GM19328 (cell line): ENCODE results near the gene CHRNA1.

Source experiments
- ATAC-seq: cut with Tn5 transposase; IDR thresholded peaks from one replicate; pipeline ENCODE4 v1.9.1; 2021; ENCODE audit warnings: mild to moderate bottlenecking, moderate library complexity; ENCODE audit not compliant: unreplicated experiment

The CHRNA1 gene

DNA sequence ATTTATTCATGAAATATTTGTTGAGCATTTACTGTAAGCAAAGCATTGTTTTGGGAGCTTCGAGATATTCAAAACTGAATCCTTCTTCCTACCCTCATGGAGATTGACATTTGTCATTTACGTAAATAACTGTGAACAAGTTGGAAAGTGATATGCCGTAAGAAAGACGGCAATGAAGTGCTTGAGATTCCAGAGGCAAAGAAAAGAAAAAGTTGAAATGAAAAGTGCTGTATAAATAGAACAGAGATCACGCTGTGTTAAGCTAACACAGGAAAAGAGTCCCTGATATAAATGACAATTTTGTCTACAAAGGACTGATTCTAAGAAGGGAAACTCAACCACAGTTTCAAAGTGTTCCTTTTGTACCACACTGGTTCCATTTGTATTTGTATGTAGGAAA is 1.8 kb downstream of the CHRNA1 start:
- no peak for ATAC-seq

DNA sequence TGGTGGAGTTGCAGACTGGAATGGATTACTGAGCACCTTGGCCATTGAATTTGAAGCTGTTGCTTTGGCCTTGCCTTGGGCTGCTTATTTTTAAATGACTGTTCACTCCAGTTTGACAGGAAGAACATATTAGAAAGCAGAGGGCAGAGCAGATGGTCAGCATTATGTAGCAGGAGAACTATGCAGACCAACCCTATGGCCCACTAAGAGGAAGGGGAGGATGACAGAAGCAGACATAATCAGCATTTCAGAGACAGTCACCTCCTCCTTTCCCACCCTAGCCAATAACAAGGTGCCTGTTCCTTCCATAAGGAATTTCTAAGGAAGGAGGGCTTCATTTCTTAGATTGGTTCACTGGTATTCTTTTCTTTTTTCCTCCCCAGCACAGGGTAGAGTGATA is 2.4 kb downstream of the CHRNA1 start:
- no peak for ATAC-seq

DNA sequence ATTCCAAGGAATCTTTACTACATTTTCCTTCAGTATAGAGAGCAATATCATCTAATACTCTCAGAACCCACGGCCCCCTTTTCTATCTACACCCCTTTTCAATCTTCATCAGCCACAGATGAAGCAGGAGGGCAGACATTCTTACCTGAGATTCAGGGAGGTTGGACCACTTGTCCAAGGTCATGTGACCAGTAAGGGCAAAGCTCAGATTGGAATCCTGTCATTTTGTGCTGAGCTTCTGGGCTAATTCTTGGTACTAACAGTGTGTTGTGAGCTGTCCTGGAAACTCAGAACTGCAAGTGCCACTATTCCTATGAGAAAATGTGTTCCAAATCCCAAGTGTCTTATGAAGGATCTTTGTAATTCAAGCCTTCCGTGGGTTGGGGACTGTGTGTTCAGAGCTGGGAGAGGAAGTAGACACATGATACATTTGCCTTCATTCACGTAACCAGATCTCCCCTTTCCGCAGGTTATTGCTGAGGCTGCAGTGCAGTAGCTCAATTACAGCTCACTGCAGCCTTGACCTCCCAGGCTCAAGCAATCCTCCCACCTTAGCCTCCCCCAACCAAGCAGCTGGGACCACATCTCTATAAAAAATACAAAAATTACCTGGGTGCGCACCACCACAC is 3.3 kb downstream of the CHRNA1 start:
- no peak for ATAC-seq

DNA sequence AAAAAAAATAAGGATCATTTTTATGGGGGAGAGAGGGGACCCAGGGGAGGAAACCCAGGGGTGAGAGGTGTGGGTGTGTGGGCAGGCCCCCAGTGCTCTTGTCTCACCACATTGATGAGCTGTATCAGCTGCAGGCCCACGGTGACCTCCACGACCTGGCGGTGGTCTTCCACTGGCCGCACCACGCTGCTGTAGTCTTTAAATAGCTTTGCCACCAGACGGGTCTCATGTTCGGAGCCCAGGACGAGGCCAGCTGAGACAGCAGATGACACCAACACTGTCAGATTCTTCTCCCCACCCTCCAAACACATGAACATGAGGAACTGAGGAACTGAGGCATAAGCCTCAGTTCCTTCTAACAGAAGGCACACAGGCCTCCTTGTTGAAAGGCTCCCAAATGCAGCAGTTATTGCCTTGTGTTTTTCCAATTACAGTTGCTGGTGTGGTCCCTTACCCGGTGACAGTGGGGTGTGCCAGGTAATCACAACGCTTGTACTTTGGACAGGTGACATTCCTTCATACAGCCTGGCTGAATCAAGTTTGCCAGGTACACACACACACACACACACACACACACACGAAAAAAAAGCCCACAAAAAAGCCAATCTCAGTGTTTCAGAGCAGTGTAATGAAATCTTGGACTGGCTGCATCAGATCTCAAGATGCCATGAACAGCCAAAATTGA is 4.7 kb downstream of the CHRNA1 start:
- no peak for ATAC-seq

DNA sequence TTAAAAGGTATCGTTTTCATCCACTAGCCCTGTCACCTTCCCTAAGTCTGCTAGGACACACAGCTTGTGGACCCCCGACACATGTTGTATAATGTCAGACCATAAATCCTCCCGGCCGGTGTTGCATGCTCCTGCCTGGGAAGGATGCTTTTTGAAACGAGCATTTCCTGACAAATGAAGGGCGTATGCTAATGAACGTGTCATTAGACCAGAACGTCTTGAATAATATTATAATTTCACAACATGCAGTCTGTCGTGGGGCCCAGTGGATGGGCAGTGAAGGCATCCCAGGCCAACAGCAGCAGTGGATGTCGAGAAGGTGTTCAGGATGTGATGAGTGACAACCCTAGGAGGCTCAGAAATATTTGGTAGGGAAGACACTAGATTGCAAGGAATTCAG is 7.5 kb downstream of the CHRNA1 start:
- no peak for ATAC-seq

DNA sequence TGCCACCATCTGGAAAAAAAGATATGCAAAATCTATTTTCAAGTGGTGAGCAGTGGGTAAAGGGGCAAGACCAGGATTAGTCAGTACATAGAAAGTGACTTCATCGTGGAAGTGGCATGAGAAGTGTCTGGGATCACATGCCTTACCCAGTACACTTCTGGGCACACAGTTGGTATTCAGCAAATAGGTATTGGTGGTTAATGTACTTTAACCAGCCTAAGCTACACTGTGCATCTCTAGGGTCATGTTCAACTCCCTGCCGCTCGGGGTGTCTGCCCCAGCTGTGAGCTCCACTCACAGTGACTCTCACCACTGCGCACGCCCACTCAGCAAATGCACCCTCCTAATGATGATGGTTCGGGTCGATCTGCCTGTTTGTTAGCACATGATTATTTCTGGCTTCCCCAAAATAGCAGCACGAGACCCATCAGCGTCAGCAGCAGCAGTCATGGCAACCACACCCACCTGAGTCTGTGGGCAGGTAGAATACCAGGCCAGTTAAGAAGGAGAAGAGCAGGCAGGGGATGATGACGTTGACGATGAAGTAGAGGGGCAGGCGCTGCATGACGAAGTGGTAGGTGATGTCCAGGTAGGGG is 11.1 kb downstream of the CHRNA1 start:
- ATAC-seq: no peak

DNA sequence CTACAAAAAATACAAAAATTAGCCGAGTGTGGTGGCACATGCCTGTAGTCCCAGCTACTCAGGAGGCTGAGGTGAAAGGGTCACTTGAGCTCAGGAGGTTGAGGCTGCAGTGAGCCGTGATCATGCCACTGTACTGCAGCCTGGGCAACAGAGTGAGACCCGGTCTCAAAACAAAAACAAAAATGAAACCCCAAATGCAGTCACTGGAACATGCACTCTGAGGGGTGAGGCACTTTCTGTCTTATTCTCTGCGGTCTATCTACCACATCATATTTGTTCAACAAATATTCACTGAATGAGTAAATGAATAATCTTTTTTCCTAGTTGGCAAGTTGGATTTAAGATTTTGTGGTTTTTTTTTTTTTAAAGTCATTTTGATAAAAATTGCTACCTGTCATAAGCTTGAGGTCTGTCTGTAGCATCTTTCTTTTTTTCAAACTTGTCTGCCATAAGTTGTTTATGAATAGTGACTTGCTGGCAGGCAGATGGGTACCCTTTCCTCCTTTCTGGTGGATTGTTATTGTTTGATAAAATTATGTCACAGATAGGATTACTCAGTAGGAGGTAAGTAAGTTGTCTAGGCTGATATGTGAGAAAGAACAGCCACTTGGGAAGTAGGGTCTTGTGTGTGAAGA is 11.8 kb downstream of the CHRNA1 start:
- ATAC-seq: peak; percentile 85

DNA sequence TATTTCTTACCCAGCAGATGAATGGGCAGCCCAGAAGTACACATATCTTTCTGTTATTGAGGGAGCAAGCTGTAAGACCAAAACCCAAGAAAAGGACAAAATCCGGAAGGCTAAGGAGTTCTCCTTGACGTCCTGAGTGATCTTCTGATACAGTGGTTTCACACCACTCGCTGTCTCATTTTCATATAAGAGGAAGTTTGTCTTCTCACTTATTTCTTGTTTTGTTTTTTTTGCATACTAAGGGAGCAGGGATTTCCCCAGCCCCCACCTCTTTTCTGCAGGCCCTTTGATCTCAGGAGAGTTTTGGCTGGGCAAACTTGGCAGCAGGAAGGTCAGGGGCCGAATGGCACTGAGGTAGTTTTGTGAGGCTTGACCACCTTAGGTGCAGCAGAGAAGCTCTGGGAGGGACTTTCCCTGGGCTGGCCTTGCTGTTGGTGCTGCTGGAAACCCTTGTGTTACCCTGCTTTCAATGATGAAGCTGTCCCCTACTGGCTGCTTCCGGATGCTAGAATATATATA is 13.3 kb downstream of the CHRNA1 start:
- peak; percentile 28 for ATAC-seq

DNA sequence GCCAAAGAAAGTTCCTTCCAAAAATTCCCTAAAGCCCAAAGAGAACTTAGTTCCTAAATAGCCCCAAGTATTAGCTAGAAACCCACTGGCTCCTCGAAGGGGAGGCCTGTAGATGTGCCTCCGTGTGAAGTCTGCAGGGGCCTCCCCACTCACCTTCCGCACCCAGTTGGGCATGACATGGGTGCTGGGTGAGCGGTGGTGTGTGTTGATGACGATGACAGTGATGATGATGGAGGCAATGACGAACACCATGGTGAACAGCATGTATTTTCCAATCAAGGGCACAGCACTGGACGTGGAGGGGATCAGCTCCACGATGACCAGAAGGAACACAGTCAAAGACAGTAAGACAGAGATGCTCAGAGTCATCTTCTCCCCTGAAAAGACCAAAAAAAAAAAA is 14.5 kb downstream of the CHRNA1 start:
- ATAC-seq: no peak

DNA sequence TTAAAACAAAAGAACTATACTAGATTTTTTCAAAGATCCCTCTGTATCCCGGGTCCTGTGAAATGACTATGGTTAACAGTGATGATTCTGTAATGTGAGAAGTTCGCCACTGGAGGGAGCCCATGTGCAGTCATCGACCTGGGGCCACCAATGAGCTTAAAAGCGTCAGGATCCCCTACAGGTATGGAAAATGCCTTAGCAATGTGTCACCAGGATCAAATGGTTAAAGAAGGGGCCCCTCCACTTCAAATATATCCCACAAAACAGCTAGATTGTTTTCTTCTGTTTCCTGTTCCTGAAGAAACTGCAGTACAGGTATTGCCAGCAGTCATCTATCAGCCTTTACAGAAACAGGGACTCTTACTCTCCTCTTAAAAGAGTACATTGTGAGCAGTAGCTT is 15.3 kb downstream of the CHRNA1 start:
- ATAC-seq: no peak

DNA sequence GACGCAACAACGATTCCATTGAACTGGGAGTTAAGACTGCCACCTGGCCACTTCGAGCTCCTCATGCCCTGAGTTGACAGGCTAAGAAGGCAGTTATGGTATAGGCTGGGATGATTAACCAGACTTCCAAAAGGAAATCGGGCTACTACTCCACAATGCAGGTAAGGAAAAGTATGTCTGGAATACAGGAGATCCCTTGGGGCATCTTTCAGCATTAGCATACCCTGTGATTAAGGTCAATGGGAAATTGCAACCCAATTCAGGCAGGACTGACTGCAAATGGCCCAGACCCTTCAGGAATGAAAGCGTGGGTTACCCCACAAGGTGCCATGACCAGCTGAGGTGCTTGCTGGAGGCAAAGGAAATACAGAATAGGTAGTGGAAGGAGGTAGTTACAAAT is 19.1 kb downstream of the CHRNA1 start:
- no peak for ATAC-seq

DNA sequence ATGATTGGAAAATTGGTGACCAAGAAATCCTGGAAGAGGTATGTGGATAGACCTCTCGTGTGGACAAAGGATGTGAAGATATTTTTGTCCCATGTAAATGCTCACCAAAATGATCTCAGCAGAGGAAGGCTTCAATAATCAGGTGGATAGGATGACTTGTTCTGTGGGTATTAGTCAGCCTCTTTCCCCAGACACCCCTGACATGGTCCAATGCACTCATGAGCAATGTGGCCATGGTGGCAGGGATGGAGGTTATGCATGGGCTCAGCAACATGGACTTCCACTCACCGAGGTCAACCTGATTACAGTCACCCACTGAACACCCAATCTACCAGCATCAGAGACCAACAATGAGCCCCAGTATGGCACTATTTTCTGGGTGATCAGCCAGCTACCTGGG is 20.2 kb downstream of the CHRNA1 start:
- ATAC-seq: no peak

DNA sequence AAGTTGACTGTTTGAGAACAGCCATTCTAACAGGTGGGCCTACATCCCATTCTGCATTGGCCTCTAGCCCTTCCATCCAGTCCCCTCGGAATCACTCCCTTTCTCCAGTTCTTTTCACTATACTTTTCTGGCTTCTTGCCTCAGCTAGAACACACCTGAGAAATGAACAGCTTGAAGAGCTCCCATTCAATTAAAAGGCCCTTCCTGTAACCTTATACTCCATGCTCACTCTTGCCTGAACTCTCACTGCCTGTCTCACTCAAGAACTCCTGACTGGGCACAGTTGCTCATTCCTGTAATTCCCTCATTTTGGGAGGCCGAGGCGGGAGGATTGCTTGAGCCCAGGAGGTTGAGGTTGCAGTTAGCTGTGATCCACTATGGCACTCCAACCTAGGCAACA is 23.6 kb downstream of the CHRNA1 start:
- no peak for ATAC-seq

DNA sequence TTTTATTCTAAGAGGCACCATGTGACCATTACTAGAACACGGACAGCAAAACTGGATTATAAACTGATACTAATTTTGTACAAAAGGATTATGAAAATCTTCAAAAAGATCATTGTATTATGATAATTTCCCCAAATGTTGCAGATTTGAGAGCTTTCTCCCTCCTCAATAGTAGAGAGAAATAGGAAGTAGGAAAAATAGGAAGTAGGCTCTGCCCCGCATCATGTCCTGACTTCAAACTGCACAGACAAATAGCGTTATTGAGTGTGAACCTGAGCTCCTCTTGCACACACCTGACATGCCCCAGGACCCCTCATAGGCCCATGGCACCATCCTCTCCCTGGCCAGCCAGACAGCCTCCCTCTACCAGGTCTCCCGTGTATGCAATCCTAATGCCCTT is 25.4 kb downstream of the CHRNA1 start:
- no peak for ATAC-seq

DNA sequence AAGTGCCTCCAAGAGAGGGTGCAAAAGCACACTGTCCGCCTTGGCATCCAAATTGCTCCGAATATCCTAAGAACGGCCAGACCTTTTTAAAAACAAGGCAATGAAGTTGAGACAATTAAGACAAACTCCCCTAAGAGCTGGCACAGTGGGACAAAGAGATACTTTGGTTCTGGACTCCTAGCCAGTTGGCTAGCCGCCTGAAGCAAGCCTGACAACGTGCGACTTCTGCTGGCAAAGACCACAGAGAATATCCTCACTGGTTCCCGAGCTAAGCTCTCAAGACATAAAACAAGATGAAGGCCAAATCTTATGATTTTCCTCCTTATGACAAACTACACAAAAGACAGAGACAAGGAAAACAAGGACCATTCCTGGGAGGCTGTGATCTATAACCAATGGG is 32.7 kb downstream of the CHRNA1 start:
- ATAC-seq: no peak

DNA sequence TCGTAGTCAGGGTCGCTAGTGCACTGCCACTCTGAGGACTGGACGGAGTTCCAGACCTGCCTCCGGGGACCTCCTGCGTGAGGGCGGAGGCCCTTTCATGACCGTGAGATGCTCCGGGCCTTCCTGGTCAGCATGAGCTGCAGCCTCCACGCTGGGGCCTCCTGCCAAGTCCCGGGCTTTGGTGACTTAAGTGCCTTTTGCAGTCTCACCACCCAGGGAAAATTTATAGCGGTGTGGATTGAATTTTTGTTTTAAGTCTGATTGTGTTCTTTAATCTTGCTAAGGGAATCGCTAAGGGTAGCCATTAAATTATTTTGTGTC is 33.6 kb downstream of the CHRNA1 start:
- ATAC-seq: no peak

DNA sequence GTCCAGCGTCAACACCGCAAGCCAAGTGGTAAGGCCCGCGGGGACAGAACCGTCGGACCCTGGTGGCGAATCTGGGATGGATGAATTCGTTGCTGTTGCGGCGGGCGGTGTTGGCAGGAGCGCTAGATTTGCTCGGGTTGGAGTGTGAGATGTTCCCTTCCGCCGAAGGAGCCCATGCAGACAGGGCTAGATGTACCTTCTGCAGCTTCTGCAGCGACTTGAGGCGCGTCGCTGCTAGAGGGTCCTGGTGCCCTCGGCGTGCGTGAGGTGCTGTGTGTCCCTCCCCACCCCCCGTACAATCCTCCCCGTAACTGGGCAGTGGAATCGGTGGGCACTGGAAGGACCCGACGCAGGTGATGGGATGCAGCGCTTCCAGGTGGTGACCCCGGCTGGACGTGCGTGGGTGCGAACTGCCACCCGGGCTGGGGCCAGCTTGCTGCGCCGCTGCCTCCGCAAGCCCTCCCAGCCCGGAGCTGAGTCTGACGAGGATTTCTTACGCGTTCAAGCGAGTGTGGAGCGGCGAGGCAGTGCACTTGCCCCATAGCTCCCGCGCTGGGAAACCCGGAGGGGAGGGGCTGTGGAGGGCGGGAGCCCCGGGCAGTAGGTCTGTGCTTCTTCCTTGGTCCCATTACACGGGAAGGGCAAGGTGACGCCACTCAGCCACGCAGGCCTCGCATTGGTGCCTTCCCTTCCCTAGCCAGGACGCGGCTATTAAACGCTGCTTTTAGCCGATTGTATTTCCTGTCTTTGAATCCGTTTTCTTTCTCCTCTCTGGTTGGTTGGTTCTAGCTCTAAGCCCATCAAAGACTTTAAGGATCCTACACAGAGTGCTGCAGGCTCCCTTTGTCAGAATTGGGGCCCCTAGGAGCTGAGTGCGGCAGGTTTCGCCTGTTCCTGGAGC is 34.2 kb downstream of the CHRNA1 start:
- ATAC-seq: no peak

DNA sequence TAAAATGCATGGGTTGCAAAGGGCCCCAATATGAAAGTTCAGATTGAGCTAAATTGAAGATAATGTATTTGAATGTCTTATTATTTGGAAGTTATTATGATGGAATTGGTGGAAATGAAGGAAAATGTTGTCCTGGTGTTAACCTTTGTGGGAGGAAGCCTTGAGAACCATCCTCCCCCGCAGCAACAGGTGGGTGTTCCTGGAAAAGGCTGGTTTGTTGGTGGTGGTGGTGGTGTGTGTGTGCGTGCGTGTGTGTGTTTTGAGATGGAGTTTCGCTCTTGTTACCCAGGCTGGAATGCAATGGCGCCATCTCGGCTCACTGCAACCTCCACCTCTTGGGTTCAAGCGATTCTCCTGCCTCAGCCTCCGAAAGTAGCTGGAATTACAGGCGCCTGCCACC is 36.2 kb downstream of the CHRNA1 start:
- ATAC-seq: no peak

DNA sequence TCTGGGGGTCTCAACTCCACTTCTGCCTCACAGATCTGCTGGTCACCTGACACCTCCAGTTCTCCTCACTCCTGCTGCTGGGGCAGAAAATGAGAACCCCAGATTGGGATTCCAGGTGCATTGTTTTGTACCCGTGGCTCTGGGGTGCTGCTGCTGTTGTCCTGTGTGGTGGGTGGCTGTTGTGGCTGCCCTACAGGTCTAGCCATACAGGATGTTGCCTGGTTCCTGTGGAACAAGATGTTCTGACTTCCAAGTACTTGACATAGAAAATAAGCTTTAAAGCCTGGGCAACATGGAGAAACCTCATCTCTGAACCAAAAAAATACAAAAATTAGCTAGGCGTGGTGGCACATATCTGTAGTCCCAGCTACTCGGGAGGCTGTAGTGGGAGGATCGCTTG is 38.1 kb downstream of the CHRNA1 start:
- no peak for ATAC-seq

DNA sequence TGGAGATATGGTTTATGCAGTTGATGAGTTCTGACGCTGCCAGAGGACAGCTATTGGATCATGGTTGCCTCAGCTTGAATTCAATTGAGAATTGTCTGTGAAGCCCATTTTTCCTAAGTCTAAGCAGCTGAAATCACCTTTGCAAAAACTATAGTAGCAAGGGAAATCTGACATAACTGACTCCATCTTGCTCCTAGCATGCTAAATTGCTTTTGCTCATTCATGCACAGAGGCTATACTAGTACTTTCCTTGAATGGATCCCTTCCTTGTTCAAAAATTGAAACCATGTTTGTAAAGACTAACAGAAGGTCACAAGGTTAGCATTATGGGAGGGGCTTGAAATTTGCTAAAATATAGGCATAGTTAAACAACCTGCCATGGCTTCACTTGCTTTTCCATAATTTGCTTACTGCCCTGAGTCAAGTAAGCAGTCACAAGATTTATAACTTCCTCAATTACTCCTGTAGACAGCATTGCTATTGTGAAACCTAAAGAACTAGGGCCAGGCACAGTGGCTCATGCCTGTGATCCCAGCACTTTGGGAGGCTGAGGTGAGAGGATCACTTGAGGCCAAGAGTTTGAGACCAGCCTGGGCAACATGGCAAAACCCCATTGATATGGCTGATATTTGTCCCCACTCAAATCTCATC is 41.2 kb downstream of the CHRNA1 start:
- no peak for ATAC-seq

DNA sequence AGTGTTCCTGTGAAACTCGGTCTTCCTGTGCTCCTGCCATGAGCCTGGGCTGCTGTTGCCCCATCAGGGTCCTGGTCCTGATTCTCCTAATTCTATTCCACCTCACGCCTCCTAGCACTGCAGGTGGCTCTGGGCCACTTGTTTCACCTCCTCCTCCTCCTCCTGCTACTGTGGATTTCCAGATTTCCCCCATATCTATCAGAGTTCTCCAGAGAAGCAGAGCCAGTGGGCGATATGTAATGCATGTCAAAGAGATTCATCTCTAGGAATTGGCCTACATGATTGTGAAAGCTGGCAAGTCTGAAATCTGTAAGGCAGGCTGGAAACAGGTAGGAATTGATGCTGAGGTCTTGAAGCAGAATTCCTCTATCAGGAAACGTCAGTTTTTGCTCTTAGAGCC is 45.3 kb downstream of the CHRNA1 start:
- ATAC-seq: no peak
